Nephron (organoid): Measurements from ENCODE around the gene VPS13D.

Source experiments
- H3K27ac Mint-ChIP-seq, 3 experiments: 2 replicates each; pipeline ENCODE4 v1.8.0; 2020; ENCODE audit warnings: mixed read lengths in 3 of 3, mild to moderate bottlenecking in 2 of 3, moderate library complexity in 1 of 3
- H3K27me3 Mint-ChIP-seq: 2 replicates; pipeline ENCODE4 v1.8.0; 2021; ENCODE audit warnings: low read depth, mild to moderate bottlenecking, moderate library complexity, mixed read lengths
- H3K36me3 Mint-ChIP-seq: 2 replicates; pipeline ENCODE4 v1.8.0; 2020; ENCODE audit warnings: low read depth, mixed read lengths
- H3K4me1 Mint-ChIP-seq: 2 replicates; pipeline ENCODE4 v1.8.0; 2020; ENCODE audit warnings: mixed read lengths
- H3K4me3 Mint-ChIP-seq, 3 experiments: 2 replicates each; pipeline ENCODE4 v1.8.0; 2020; ENCODE audit warnings: mild to moderate bottlenecking in 3 of 3, mixed read lengths in 3 of 3, moderate library complexity in 2 of 3
- H3K9me3 Mint-ChIP-seq: 2 replicates; pipeline ENCODE4 v1.8.0; 2020; ENCODE audit warnings: mixed read lengths
- CTCF ChIP-seq, 3 experiments: fragments of 200-600 bp; sonication (generic); IDR thresholded peaks; one replicate each; pipeline ENCODE4 v1.5.0; 2021; ENCODE audit warnings: antibody characterized with exemption in 3 of 3; ENCODE audit not compliant: unreplicated experiment in 3 of 3

VPS13D gene

GRCh38 chr1:12202190-12202497 is 27.7 kb upstream of the VPS13D start:
- Mint-ChIP-seq H3K27ac (no peak overlapping the region), H3K27me3 (peaks cover 7% of the 10 kb centered on the region), H3K9me3 (no peaks in the 10 kb centered on the region), H3K36me3 (no peaks in the 10 kb centered on the region), H3K4me3 (no peak overlapping the region), H3K4me1 (peaks cover 7% of the 10 kb centered on the region)
- TF ChIP-seq CTCF (IDR thresholded peaks at IDR 0.05; ENCODE audit: unreplicated experiment in 3 of 3): no peak

DNA sequence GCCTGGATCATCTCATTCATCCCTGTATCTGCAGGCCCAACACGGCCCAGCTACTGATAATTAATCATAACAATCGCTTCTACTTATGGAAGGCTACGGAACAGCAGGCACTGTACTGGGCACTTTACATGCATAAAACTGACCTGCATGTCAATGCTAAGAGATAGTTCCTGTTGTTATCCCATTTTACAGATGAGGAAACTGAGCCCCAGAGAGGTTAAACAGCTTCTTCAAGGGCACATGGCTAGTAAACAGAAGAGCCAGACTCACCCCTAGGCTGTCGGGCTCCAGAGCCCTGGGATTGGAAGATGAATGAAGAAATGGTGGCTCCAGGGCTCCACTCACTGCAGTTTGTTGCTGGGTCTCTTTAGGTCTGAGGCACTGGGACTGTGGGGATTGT is 27.3 kb upstream of the VPS13D start:
- H3K4me3 Mint-ChIP-seq: no peak overlapping the region
- peaks cover 7% of the 10 kb centered on the region for H3K27me3 Mint-ChIP-seq
- no peak overlapping the region for H3K27ac Mint-ChIP-seq
- no peak for TF ChIP-seq CTCF (IDR thresholded peaks at IDR 0.05; ENCODE audit: unreplicated experiment in 3 of 3)
- no peaks in the 10 kb centered on the region for H3K36me3 Mint-ChIP-seq
- H3K4me1 Mint-ChIP-seq: peaks cover 7% of the 10 kb centered on the region
- H3K9me3 Mint-ChIP-seq: no peaks in the 10 kb centered on the region

DNA sequence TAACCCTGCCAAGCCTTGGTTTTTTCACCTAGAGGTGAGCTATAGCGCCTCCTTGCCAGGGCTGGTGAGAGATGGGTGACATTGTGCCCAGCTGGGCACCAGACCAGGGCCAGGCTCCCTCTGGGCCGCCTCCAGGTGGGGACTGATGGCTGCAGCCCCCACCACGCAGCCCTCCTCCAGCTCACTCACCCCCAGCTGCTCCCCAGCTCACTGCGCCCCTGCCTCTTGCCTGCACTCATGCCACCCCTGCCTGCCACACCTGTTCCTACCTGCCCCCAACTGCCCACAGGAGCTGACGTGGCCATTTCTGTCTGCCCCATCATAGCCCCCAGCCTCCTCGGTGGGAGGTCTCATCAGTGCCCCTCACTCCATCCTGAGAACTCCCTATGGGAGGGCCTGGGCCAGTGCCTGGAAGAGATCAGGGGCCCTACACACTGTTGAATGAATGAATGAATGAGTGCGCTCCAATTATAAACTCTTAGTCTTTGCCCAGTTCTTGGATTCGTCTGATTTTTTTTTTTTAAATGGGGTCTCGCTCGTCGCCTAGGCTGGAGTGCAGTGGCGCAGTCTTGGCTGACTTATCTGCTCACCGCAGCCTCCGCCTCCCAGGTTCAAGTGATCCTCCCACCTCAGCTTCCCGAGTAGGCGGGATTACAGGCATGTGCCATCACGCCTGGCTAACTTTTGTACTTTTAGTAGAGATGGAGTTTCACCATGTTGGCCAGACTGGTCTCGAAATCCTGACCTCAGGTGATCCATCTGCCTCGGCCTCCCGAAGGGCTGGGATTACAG is 26.4 kb upstream of the VPS13D start:
- Mint-ChIP-seq H3K4me3 (no peak overlapping the region), H3K27ac (no peak overlapping the region), H3K9me3 (no peaks in the 10 kb centered on the region), H3K27me3 (peaks cover 7% of the 10 kb centered on the region), H3K4me1 (peaks cover 10% of the 10 kb centered on the region), H3K36me3 (no peaks in the 10 kb centered on the region)
- TF ChIP-seq CTCF (IDR thresholded peaks at IDR 0.05; ENCODE audit: unreplicated experiment in 3 of 3): no peak

DNA sequence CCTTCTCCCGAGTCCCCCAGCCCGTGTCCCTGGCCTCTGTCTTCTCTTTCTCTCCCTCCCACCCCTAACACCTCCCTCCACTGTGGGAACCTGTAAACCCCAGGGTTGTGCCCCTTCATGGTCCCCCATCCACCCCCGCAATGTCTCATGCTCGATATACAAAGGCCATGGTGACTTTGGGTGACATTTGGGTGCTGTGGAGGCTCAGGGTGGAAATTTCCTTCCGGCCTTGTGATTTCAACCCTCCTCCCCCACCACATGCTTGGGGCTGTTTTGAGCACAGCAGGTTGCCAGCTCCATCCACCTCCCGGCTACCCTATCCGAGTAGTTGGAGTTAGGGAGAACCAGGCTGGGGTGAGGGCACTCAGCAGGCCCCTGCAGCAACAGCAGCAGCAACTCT is 25.7 kb upstream of the VPS13D start:
- Mint-ChIP-seq H3K27ac (no peak overlapping the region), H3K4me3 (no peak overlapping the region), H3K4me1 (peaks cover 17% of the 10 kb centered on the region), H3K36me3 (no peaks in the 10 kb centered on the region), H3K9me3 (no peaks in the 10 kb centered on the region), H3K27me3 (peaks cover 7% of the 10 kb centered on the region)
- TF ChIP-seq CTCF (IDR thresholded peaks at IDR 0.05; ENCODE audit: unreplicated experiment in 3 of 3): no peak

- Mint-ChIP-seq H3K27me3 (peaks cover 3% of the 10 kb centered on the region), H3K4me1 (peaks cover 13% of the 10 kb centered on the region), H3K4me3 (no peak overlapping the region), H3K27ac (no peak overlapping the region), H3K36me3 (no peaks in the 10 kb centered on the region), H3K9me3 (no peaks in the 10 kb centered on the region)
- TF ChIP-seq CTCF (IDR thresholded peaks at IDR 0.05; ENCODE audit: unreplicated experiment in 3 of 3): no peak
Observed at GRCh38 chr1:12204754-12205658, 24.8 kb upstream of the VPS13D start.
